Activated B cell treated with CpG ODN at 0.5 μM for 24 hours (primary cell): ENCODE results near the gene BCL2L13. TPM values are rescaled to one million over a fixed set of nuclear protein-coding genes. Genes with fewer than 3 reads are reported as not detected.

Experiments used
- ATAC-seq: fragments of 200-7000 bp; cut with Tn5 transposase; one replicate; pipeline ENCODE4 v1.10.0; 2021; ENCODE audit warnings: low read depth, mild to moderate bottlenecking, moderate library complexity
- CTCF ChIA-PET: fragments of 350-600 bp; sonication (Branson Sonifier 250); formaldehyde crosslinking; loops from one replicate; lab custom pipeline; 2021; ENCODE audit warnings: antibody characterized with exemption; lab: Charles Lee
- POLR2A ChIA-PET: fragments of 350-600 bp; sonication (Branson Sonifier 250); formaldehyde crosslinking; loops from one replicate; lab custom pipeline; 2021; ENCODE audit warnings: antibody characterized with exemption; lab: Charles Lee
- DNase-seq: peaks from one replicate; pipeline ENCODE4 v3.0.0; 2022
- H3K27ac Mint-ChIP-seq: one replicate; pipeline ENCODE4 v1.8.0; 2020; ENCODE audit warnings: mixed read lengths
- H3K27me3 Mint-ChIP-seq: one replicate; pipeline ENCODE4 v1.8.0; 2021; ENCODE audit warnings: mixed read lengths
- H3K36me3 Mint-ChIP-seq: one replicate; pipeline ENCODE4 v1.8.0; 2021; ENCODE audit warnings: low read depth, mixed read lengths
- H3K4me1 Mint-ChIP-seq: one replicate; pipeline ENCODE4 v1.8.0; 2021; ENCODE audit warnings: mixed read lengths
- H3K4me3 Mint-ChIP-seq: one replicate; pipeline ENCODE4 v1.8.0; 2020; ENCODE audit warnings: mild to moderate bottlenecking, mixed read lengths
- H3K9me3 Mint-ChIP-seq: one replicate; pipeline ENCODE4 v1.8.0; 2020; ENCODE audit warnings: mixed read lengths
- CTCF ChIP-seq: fragments of 200-600 bp; IDR thresholded peaks from one replicate; pipeline ENCODE4 v1.8.0; 2022; ENCODE audit warnings: antibody characterized with exemption, mild to moderate bottlenecking
- intact Hi-C: fragments of 100-400 bp; cut with micrococcal nuclease; formaldehyde crosslinking; loops from one replicate; pipeline ENCODE4 v1.15.1; 2024
- total RNA-seq: library from RNA; stranded (reverse); gene quantifications from 2 replicates; pipeline ENCODE4 v1.2.3, GENCODE V29; 2022

The BCL2L13 gene
- total RNA-seq, 1 donor from 2014 or later, result 38.7 TPM

- DNase-seq (no peak), ATAC-seq (no peak)
- H3K4me1 Mint-ChIP-seq, result peaks cover 21% of the 10 kb centered on the region
- H3K27ac Mint-ChIP-seq, result no peak overlapping the region
- POLR2A ChIA-PET, result interaction anchor here (3.2 kb wide), 1 partner anchor 68 kb away, joined by 12 read pairs; the partner anchor contains the start of gene BCL2L13
- intact Hi-C loops, result loop anchor here (5.0 kb wide), 1 partner anchor 70 kb away; the partner anchor contains the start of gene BCL2L13
- peaks cover 28% of the 10 kb centered on the region for H3K36me3 Mint-ChIP-seq
- H3K27me3 Mint-ChIP-seq, result no peaks in the 10 kb centered on the region
- no peak for TF ChIP-seq CTCF
- H3K4me3 Mint-ChIP-seq, result no peak overlapping the region
- CTCF ChIA-PET, result no interaction called here
- no peaks in the 10 kb centered on the region for H3K9me3 Mint-ChIP-seq
Measured at GRCh38 chr22:17707526-17707925, 69.0 kb downstream of the BCL2L13 start.

- ATAC-seq (no peak), DNase-seq (no peak)
- Mint-ChIP-seq H3K9me3 (no peaks in the 10 kb centered on the region), H3K36me3 (peaks cover 19% of the 10 kb centered on the region), H3K4me3 (no peak overlapping the region), H3K27me3 (no peaks in the 10 kb centered on the region), H3K4me1 (peaks cover 19% of the 10 kb centered on the region), H3K27ac (no peak overlapping the region)
- intact Hi-C loops, result no loop called here
- ChIA-PET CTCF (no interaction called here), POLR2A (interaction anchor here (0.6 kb wide), 1 partner anchor 1872 kb away, joined by 3 read pairs; no protein-coding TSS in a partner anchor)
- no peak for TF ChIP-seq CTCF
Measured at GRCh38 chr22:17710023-17710422, 71.5 kb downstream of the BCL2L13 start.

DNA sequence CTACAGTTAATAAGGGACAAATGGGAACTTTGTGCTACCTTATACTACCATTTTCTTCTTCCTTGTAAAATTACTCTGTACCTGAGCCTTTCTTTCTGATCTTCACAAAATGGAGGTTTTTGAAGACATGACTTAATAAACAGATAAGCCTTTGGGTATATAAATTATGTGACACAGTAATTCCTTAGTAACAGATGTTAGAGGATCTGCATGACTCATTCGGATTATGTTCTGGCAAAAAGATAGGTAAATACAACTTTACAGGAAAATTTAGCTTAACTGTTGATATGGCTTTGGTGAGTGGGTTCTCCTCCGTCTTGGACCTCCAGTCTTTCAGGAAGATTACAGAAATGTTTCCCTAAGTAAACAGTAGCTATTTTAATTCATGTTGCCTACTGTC, 73.9 kb downstream of the BCL2L13 start:
- ChIA-PET POLR2A (no interaction called here), CTCF (no interaction called here)
- intact Hi-C loops, result no loop called here
- Mint-ChIP-seq H3K27me3 (no peaks in the 10 kb centered on the region), H3K4me3 (no peak overlapping the region), H3K9me3 (no peaks in the 10 kb centered on the region), H3K4me1 (peaks cover 1% of the 10 kb centered on the region), H3K27ac (no peak overlapping the region), H3K36me3 (peaks cover 18% of the 10 kb centered on the region)
- ATAC-seq (no peak), DNase-seq (no peak)
- TF ChIP-seq CTCF, result no peak

- DNase-seq (no peak), ATAC-seq (no peak)
- TF ChIP-seq CTCF, result no peak
- Mint-ChIP-seq H3K36me3 (peaks cover 22% of the 10 kb centered on the region), H3K9me3 (no peaks in the 10 kb centered on the region), H3K27ac (no peak overlapping the region), H3K4me3 (no peak overlapping the region), H3K4me1 (no peaks in the 10 kb centered on the region), H3K27me3 (no peaks in the 10 kb centered on the region)
- ChIA-PET CTCF (no interaction called here), POLR2A (no interaction called here)
- intact Hi-C loops, result no loop called here
Measured at GRCh38 chr22:17716529-17716928, 78.0 kb downstream of the BCL2L13 start.

GRCh38 chr22:17717708-17718107, 79.2 kb downstream of the BCL2L13 start:
- no peaks in the 10 kb centered on the region for H3K27me3 Mint-ChIP-seq
- peaks cover 12% of the 10 kb centered on the region for H3K36me3 Mint-ChIP-seq
- no peak for DNase-seq
- no peak overlapping the region for H3K4me3 Mint-ChIP-seq
- TF ChIP-seq CTCF, result no peak
- ATAC-seq, result no peak
- ChIA-PET POLR2A (no interaction called here), CTCF (no interaction called here)
- no peaks in the 10 kb centered on the region for H3K9me3 Mint-ChIP-seq
- H3K27ac Mint-ChIP-seq, result no peak overlapping the region
- no peaks in the 10 kb centered on the region for H3K4me1 Mint-ChIP-seq
- intact Hi-C loops, result no loop called here
